Neural progenitor cell (in vitro differentiated cells): Measurements from ENCODE around the gene RGMB.

ENCODE experiments used
- CTCF ChIP-seq: fragments of 200-600 bp; sonication (generic); IDR thresholded peaks from 2 replicates; pipeline ENCODE4 v1.5.1; 2017; ENCODE audit warnings: antibody characterized with exemption, mild to moderate bottlenecking
- EZH2 ChIP-seq: fragments of 200-600 bp; sonication (generic); IDR thresholded peaks from 2 replicates; pipeline ENCODE4 v1.6.1; 2017; ENCODE audit warnings: antibody characterized with exemption, mild to moderate bottlenecking, moderate library complexity

- peak; percentile 16 for TF ChIP-seq CTCF
- TF ChIP-seq EZH2 = no peak
Observed at GRCh38 chr5:98773464-98774191, at the start of gene RGMB.
